Measurements from ENCODE around the gene TOX4.

DNA sequence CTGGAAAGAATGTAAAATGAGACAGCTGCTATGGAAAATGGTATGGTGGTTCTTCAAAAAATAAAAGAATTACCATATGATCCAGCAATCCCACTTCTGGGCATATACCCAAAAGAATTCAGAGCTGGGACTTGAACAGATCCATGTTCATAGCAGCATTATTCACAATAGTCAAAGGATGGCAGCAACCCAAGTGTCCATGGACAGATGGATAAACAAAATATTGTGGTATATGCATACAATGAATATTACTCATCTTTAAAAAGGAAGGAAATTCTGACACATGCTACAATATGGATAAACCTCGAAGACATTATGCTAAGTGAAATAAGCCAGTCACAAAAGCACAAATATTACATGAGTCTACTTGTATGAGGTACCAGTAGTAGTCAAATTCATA, 9.4 kb upstream of the TOX4 start:
- TF ChIP-seq ATF3 (IDR thresholded peaks at IDR 0.05; ENCODE audit: insufficient read depth, low read depth, low read length) (no peak), CTCF (IDR thresholded peaks at IDR 0.05; ENCODE audit: control extremely low read depth in 1 of 3, insufficient read depth in 1 of 3, low read depth in 1 of 3, low read length in 3 of 3) (no peak), EZH2 (IDR thresholded peaks at IDR 0.05; ENCODE audit: low read depth, low read length, severe bottlenecking) (no peak), ATF2 (IDR thresholded peaks at IDR 0.05; ENCODE audit: low read length) (no peak), SP1 (IDR thresholded peaks at IDR 0.05; ENCODE audit: low read depth, low read length) (no peak)
